ENCODE results near the gene TNNT1. TPM values are rescaled to one million over a fixed set of nuclear protein-coding genes. Genes with fewer than 3 reads are reported as not detected.
A peak's percentile ranks its signal among the peaks of the same experiment; 100 is the strongest.

The TNNT1 gene
- total RNA-seq, 4 donors from 2014 or later = 13.6 to 46.7 (median 19.6) TPM

DNA sequence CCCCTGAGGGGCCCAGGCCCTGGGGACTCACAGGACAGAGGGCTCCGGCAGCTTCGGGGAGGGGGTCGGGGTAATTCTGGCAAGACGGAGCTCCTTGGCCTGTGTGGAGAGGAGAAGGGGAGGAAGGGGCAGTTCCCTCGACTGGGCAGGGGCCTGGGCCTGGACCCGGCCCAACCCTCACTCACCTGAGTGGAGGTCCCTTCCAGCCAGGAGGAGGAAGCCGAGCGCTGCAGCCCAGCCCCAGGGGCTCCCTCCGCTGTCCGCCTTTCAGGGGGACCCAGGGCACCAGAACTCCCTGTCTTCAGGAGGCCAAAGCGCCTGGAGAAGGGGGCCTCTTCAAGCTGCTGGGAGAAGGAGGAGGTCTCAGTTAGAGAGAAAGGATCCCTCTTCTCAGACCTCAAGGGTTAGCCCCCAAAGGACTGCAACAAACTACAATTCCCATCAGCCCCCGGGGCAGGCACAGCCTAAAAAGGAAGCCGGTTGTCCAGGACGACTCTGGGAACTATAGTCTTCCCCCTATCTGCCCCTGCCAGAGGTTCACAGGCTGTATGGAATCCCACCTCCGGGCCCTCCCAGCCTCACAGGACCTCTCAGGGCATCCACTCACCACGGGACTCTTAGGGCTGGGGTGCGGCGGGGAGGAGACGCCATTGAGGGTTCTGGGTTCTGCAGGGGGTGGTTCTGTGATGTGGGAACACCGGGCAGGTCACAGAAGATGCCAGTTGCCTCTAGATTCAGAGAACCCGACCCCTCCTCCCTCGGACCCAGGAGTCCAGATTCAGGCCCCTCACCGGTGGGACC lies 53.5 kb downstream of the TNNT1 start:
- H3K9me3 ChIP-seq = no peaks in the 10 kb centered on the region
- H3K27me3 ChIP-seq = no peaks in the 10 kb centered on the region
- no peak overlapping the region for H3K27ac ChIP-seq
- H3K36me3 ChIP-seq = peaks cover 58% of the 10 kb centered on the region
- H3K4me3 ChIP-seq = no peak overlapping the region
- DNase-seq (ENCODE audit: low spot score in 2 of 2) = no peak
- H3K4me1 ChIP-seq = no peaks in the 10 kb centered on the region
- WGBS = 87% methylated on average over 19 of the region's 23 CpGs
- TF ChIP-seq, protein P1, sequence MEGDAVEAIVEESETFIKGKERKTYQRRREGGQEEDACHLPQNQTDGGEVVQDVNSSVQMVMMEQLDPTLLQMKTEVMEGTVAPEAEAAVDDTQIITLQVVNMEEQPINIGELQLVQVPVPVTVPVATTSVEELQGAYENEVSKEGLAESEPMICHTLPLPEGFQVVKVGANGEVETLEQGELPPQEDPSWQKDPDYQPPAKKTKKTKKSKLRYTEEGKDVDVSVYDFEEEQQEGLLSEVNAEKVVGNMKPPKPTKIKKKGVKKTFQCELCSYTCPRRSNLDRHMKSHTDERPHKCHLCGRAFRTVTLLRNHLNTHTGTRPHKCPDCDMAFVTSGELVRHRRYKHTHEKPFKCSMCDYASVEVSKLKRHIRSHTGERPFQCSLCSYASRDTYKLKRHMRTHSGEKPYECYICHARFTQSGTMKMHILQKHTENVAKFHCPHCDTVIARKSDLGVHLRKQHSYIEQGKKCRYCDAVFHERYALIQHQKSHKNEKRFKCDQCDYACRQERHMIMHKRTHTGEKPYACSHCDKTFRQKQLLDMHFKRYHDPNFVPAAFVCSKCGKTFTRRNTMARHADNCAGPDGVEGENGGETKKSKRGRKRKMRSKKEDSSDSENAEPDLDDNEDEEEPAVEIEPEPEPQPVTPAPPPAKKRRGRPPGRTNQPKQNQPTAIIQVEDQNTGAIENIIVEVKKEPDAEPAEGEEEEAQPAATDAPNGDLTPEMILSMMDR (IDR thresholded peaks at IDR 0.05) = no peak
- TF ChIP-seq POLR2A (IDR thresholded peaks at IDR 0.05) (no peak), EP300 (IDR thresholded peaks at IDR 0.05) (no peak), POLR2AphosphoS5 (IDR thresholded peaks at IDR 0.05) (no peak)

DNA sequence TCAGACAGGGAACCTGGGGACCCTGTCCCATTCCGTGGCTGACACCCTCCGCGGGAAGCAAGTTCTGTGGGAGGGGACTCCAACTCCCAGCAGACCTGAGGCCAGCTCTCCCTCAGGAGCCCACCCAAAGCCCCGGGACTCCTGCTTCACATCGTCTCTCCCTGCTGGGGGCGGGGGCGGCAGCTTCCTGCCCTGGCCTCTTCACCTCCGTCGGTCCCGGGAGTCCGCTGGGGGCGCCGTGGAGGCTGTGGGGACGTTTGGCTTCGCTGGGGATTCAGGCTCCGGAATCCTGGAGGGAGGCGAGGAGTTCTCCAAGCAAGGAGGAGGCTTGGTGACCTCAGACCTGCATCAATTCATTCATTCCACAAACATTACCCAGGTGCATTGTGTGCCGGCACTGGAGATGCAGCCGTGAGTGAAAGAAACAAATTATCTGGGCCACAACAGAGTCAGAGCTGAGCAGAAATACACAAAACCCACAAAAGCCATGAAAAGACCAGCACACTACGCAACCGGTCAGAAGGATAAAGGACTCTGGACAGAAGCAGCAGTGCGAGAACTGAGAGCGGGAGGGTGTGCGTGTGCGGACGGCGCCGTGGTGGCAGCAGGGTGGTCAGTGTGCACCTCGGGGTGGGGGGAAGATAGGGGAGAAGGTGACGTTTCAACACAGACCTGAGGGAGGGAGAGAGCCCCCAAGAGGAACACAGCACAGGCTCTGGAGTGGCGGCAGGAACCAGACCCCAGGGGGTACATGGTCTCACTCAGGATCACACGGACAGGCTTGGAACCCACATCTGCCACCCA lies 54.3 kb downstream of the TNNT1 start:
- peak in 1 of 2 donors; percentile 48 for DNase-seq (ENCODE audit: low spot score in 2 of 2)
- Histone ChIP-seq H3K4me1 (no peaks in the 10 kb centered on the region), H3K36me3 (peaks cover 60% of the 10 kb centered on the region), H3K27me3 (no peaks in the 10 kb centered on the region), H3K9me3 (no peaks in the 10 kb centered on the region), H3K4me3 (no peak overlapping the region), H3K27ac (no peak overlapping the region)
- TF ChIP-seq EP300 (IDR thresholded peaks at IDR 0.05) = no peak
- no peak for TF ChIP-seq POLR2A (IDR thresholded peaks at IDR 0.05)
- TF ChIP-seq POLR2AphosphoS5 (IDR thresholded peaks at IDR 0.05) = no peak
- TF ChIP-seq, protein P1 (IDR thresholded peaks at IDR 0.05) = no peak
- WGBS = 92% methylated on average over 15 of the region's 32 CpGs

DNA sequence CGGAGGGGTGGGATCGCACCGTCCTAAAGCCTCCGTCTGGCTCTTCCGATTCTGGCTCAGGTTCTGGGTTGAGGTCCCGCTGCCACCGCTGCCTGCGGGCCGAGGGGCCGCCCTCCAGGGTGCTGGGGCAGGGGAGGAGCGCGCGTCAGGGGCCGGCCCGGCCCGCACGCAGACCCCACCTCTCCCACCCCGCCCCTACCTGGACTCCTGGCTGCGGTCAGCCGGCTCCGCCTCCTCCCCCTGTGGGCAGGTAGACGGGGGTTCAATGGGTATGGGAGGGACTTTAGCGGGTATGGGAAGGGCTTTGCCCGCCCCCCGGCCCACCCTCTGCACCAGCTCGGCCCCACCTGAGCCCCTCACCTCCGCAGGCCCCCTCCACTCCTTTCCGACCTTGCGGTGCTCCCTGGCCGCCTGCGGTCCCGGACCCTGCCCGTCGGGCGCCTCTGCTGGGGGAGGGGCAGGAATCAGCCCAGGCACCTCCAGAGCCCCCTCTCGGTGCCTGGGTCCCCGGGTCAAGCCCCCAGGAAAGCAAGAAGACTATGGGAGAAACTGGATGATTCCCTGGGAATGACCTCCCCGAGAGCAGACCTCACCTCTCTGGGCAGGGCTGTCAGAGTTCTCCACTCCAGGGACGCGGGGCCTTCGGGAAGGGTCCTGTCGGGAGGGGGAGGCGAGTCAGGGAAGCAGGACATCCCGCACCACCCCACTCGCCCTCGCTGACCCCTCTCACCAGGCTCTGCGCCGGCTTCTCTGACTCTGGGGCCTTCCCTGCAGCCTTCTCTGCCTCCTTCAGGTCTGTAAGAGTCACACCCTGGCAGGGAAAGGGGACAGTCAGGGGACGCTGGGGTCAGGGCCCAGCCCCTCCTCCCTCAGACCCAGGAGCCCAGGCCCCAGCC lies 56.3 kb downstream of the TNNT1 start:
- TF ChIP-seq, protein P1 (IDR thresholded peaks at IDR 0.05) = no peak
- no peak for TF ChIP-seq POLR2AphosphoS5 (IDR thresholded peaks at IDR 0.05)
- TF ChIP-seq EP300 (IDR thresholded peaks at IDR 0.05) = no peak
- no peak for TF ChIP-seq POLR2A (IDR thresholded peaks at IDR 0.05)
- 91% methylated on average over 28 of the region's 49 CpGs for WGBS
- Histone ChIP-seq H3K4me1 (peaks cover 10% of the 10 kb centered on the region), H3K9me3 (no peaks in the 10 kb centered on the region), H3K27ac (no peak overlapping the region), H3K27me3 (no peaks in the 10 kb centered on the region), H3K36me3 (peaks cover 49% of the 10 kb centered on the region), H3K4me3 (no peak overlapping the region)
- peak in 1 of 2 donors; percentile 66 for DNase-seq (ENCODE audit: low spot score in 2 of 2)

DNA sequence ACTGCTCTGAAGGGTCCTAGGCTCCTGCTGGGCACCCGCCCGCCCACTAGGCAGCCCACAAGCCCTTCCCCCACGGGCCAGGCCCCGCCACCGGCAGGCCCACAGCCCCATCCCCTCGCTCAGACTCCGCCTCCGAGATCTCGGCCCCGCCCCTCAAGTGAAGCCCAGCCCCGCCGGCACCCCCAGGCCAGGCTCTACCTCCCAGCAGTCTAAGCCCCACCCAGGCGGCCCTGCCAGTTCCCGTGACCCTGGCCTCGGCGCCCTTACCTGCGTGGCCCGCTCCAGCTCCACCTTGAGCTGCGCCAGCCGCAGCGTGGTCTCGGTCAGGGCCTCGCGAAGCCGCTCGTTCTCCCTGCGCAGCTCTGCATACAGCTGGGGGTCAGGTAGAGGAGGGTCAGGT lies 57.1 kb downstream of the TNNT1 start:
- peaks cover 18% of the 10 kb centered on the region for H3K4me1 ChIP-seq
- TF ChIP-seq, protein P1 (IDR thresholded peaks at IDR 0.05) = no peak
- no peak for TF ChIP-seq POLR2A (IDR thresholded peaks at IDR 0.05)
- no peak for TF ChIP-seq EP300 (IDR thresholded peaks at IDR 0.05)
- TF ChIP-seq POLR2AphosphoS5 (IDR thresholded peaks at IDR 0.05) = no peak
- no peak overlapping the region for H3K27ac ChIP-seq
- no peaks in the 10 kb centered on the region for H3K9me3 ChIP-seq
- no peaks in the 10 kb centered on the region for H3K27me3 ChIP-seq
- H3K4me3 ChIP-seq = no peak overlapping the region
- H3K36me3 ChIP-seq = peaks cover 49% of the 10 kb centered on the region
- peak in 1 of 2 donors; percentile 62 for DNase-seq (ENCODE audit: low spot score in 2 of 2)
- WGBS = 87% methylated on average over 13 of the region's 27 CpGs

Data from suprapubic skin (tissue), 4 donors.